GM18520 (cell line): Measurements from ENCODE around the gene RBM27.
"Not testable (repeated sequence)": the region's sequence is repeated elsewhere in the genome, so short reads cannot be mapped to it uniquely, and the experiment has no call there.

Source experiments
- ATAC-seq: cut with Tn5 transposase; IDR thresholded peaks from one replicate; pipeline ENCODE4 v1.9.1; 2021; ENCODE audit not compliant: unreplicated experiment

The RBM27 gene

DNA sequence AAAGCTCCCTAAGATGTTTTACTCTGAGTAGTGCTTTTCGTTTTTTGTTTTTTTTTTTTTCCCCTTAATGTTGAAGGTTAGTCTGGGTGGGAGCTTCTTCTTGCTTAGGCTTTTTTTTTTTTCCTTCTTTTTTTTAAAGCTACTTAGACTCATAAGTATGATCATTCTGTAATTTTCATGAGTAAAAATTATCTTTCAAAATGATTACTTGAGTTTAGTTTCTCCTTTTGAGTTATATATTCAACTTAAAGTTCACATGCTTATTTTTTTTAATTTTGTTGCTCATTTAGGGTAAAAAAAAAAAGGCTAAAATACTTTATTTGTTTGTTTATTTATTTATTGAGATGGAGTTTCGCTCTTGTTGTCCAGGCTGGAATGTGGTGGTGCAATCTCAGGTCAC is 2.9 kb downstream of the RBM27 start:
- no peak for ATAC-seq

DNA sequence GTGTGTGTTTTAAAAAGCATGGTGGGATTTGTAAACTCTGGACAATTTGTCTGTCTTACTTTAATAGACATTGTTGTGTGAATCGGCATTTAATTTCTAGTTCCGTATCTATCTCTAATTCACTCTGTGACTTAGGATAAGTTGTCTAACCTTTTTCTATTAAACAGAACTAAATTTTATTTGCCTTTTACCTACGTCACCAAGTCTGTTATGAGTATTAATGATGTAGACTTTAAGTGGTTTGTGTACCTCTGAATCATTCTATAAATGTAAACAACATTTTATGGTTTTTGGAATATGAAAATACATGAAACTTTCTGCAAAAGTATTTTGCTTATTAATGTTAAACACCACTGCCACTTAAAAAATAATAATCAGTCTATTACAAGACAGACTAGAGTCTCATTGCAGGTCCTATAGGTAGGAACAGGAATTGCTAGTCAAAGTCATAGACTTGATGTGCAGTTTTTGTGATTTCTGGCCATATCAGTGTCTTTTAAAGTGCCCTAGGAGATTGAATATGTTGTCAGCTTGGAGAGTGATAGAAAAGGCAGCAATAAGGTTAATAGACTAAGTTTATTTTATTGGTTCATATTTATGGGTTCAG is 5.6 kb downstream of the RBM27 start:
- ATAC-seq = no peak

DNA sequence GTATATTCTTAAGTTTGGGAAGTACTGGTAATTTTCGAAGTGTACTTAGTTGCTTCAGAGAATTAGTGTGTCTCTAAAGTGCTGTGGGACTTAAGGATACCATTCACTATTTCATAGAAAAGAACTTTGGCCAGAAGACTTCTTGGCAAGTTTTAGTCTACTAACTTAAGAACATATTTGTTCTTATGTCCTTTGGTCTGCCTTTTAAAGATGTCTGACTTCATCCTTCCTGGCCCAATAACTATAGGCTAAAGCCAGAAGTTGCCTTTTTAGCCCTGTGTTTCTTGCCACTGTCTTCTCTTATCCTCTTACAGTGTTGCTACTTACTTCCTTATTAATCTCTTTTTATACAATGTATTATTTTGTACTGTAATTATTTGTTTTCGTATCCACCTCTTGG is 6.3 kb downstream of the RBM27 start:
- no peak for ATAC-seq

DNA sequence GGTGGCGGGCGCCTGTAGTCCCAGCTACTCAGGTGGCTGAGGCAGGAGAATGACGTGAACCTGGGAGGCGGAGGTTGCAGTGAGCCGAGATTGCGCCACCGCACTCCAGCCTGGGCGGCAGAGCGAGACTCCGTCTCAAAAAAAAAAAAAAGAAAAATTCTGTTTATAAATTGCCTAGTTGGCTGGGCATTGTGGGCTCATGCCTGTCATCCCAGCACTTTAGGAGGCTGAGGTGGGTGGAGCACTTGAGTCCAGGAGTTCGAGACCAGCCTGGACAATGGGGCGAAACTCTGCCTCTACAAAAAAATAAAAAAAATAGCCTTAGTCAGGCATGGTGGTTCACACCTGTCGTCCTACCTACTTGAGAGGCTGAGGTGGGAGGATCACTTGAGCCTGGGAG is 7.4 kb downstream of the RBM27 start:
- not testable (repeated sequence) for ATAC-seq

DNA sequence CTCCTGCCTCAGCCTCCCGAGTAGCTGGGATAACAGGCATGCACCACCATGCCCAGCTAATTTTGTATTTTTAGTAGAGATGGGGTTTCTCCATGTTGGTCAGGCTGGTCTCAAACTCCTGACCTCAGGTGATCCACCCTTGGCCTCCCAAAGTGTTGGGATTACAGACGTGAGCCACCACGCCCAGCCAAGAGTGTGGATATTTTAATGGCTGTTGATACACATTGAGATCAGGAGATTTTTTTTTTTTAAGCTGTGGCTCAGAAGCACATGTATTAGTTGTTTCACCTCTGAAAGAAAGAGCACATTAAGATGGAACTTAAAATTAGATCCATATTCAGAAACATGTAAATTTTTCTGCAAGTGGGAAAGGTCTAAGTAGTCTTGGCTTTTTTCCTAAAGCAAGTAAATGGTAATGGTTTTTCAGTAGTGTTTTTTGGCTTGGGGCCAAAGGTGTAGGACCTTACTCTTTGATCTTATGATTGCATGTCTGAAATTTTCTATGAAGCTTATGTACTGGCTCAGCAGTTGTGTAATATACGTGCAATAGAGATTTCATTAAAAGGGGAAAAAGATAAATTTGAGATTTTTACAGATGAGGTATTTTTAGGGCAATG is 9.9 kb downstream of the RBM27 start:
- no peak for ATAC-seq

DNA sequence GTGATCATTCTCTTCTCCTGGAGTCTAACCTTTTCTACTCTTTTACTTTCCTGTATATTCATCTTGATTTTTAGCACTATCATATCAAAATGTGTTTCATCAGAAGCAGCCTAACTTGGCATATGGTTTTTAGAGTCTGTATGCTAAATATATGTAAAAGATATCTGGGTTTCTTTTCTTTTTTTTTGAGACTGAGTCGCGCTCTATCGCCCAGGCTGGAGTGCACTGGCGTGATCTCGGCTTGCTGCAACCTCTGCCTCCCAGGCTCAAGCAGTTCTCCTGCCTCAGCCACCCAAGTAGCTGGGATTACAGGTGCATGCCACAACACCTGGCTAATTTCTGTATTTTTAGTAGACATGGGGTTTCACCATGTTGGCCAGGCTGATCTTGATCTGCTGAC is 11.5 kb downstream of the RBM27 start:
- ATAC-seq = not testable (repeated sequence)

DNA sequence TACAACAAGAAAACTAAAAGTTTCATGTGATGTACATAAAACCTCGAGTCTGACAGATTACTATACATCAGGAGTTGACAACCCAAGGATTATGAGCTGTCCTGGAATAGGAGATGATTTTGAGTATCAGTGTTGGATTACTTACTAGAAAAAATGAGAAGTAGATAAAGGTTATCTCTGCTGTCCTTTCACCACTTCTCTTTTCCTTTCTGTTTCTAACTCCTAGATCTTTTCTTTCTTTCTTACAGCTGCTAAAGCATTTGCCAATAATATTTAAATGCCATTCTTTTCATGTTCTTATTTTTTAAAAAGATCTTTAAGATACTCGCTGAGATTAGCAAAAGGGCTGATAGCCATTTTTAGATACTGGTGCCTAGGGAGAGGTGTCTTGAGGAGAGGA is 14.8 kb downstream of the RBM27 start:
- no peak for ATAC-seq

DNA sequence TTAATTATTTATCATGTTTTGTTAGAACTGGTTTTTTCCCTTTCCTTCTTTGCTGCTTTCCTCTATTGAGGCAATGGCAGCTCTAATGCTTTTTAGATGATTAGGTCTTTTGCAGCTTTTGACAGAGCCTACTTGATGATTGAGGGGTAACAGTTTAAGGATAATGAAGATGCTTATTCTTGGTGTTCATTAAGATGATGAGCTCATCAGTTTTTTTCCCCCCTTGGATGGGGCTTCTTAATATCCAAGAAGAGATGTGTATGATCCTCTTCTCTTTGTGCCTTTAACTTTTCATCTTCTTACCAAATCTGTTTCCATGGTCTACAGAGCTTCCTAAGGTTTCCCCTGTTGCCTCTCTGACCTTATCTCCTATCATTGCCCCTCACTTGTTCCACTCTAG is 15.8 kb downstream of the RBM27 start:
- ATAC-seq = no peak

DNA sequence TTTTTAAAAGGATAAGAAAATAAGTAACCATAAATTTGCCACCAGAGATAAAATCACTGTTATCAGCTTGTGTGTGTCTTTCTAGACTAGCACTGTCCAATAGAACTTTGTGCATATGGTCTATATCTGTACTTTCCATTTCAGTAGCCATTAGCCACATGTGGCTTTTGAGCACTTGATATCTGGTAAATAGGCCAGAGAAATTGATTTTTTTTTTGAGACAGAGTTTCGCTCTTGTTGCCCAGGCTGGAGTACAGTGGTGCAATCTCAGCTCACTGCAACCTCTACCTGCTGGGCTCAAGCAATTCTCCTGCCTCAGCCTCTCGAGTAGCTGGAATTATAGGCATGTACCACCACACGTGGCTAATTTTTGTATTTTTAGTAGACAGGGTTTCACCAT is 17.8 kb downstream of the RBM27 start:
- no peak for ATAC-seq

DNA sequence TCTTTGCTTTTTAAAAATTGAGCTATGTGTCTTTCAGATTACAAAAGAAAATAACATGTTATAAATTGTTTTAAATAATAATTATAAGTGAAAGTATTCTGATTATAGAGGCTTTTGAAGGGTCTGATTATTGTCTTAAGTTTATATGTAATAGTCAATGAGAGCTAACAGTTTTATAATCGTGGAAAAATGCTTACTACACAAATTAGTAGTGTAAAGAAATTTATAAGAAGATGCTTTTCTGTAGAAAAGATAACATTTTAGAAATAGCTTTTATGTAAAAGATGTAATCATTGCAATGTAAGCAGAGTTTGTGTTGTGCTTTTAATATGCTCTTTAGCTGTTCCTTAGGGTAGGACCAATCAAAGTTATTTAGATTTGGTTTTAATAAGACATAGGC is 18.6 kb downstream of the RBM27 start:
- no peak for ATAC-seq

DNA sequence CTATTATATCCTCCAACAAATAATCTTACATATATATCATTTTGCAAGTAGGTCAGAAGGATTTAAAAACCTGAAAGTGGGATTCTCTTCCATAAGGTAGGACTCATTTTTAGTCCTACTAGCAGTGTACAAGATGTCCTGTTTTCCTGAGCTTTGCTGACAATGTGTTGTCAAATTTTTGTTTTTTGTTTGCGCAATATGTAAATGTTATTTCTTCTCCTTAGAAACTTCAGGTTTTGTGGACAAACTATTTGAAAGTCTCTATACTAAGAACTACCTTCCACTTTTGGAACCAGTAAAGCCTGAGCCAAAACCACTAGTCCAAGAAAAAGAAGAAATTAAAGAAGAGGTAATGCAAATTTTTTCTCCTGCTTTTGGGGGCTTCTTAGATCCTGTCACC is 19.8 kb downstream of the RBM27 start:
- ATAC-seq = no peak

DNA sequence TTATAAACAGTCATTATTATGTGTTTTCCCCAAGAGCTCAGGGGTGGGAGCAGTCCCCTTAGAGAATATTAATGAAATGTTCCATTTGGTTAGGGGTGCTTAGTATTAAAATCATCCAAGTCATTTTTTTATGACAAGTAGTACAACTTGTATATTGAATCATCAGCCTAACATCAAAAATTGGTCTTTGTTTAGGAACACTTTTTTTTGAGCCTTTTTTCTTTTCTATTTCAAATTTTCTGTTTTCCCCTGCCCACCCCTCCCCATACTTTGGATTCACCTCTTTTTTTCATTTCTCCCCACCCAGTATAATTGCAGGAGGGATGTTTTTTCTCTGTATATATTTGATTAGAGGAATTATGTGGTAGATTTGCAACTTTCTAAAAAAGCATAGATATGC is 25.8 kb downstream of the RBM27 start:
- no peak for ATAC-seq

DNA sequence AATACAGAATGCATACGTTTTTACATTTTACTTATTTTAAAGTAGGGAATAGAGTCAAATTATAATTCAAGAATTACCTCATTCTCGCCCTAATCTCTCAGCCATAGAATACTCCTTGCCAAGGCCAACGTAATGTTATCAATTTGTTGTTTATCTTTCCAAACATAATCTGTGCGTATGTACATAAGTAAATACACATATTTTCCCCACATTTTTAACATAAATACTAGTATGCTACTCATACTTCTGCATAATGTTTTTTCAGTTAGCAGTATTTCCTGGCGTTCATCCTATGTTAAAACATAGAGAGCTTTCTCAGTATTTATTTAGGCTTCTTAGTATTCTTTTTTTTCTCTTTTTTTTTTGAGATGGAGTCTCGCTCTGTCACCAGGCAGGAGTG is 28.8 kb downstream of the RBM27 start:
- ATAC-seq = no peak

DNA sequence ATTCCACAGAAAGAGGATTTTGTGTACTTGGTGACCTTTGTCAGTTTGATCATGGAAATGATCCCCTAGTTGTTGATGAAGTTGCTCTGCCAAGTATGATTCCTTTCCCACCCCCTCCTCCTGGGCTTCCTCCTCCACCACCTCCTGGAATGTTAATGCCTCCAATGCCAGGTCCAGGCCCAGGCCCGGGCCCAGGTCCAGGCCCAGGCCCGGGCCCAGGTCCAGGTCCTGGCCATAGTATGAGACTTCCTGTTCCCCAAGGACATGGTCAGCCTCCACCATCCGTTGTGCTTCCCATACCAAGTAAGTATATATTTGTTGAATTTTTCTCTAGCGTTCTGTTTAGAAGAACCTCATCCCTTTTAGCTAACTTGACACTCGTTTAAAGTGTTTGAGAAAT is 30.0 kb downstream of the RBM27 start:
- ATAC-seq = no peak

DNA sequence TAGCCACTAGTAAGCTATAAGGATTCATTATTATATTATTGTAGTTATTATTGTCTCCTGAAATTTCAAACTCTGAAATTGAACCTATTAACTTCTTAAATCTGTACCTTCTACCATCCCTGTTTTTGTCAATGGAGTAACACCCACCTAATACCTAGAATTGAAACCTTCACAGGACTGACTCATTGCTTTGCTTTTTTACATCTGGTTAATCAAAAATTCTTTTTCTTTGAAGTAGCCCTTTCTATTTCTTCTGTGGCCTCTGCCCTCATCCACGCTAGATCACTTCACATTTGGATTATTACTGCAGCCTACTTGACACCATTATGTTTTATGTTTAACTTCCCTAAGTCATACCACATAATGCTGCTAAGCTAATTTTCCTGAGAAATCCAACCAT is 35.6 kb downstream of the RBM27 start:
- peak; percentile 91 for ATAC-seq

DNA sequence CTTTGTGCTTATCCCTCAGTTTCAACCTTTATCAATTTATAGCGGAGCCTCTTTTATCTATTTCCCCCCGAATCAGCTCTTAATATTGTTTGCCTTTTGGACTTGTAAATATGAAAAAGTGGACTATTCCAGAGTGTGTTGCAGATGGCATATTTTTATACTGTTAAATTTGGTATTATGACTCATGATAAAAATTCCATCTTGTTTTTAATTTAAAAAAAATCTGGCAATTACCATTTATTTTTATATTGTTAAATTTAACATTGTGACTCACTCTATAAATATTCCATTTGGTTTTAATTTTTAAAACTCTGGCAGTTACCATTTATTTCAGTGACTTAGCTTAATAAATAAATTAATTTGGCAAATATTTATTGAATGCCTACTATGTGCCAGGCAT is 37.5 kb downstream of the RBM27 start:
- no peak for ATAC-seq

DNA sequence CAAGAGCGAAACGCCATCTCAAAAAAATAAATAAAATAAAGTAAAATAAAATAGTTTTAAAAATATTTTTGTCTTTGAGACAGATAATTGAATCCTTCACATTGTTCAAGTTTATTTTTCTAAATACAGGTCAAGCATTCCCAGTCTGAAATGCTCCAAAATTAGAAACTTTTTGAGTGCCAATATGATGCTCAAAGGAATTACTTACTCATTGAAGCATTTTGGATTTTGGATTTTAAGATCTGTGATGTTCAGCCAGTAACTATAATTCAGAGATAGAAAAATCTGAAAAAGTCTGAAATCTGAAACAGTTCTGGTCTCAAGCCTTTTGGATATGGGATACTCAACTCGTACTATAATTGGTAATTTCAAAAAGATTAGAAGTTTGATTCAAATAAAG is 39.8 kb downstream of the RBM27 start:
- no peak for ATAC-seq

DNA sequence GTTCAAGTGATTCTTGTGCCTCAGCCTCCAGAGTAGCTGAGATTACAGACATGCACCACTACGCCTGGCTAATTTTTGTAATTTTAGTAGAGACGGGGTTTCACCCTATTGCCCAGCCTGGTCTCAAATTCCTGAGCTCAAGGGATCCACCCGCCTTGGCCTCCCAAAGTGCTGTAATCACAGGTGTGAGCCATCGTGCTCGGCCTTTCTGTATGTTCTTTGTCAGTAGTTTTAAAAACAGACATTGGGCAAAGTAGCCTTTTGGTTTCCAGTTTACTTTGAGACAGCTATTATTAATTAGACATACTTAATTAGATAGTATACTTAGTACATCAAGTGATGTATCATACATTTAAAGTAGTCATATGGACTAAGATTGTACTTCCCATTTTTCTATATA is 45.2 kb downstream of the RBM27 start:
- ATAC-seq = no peak

DNA sequence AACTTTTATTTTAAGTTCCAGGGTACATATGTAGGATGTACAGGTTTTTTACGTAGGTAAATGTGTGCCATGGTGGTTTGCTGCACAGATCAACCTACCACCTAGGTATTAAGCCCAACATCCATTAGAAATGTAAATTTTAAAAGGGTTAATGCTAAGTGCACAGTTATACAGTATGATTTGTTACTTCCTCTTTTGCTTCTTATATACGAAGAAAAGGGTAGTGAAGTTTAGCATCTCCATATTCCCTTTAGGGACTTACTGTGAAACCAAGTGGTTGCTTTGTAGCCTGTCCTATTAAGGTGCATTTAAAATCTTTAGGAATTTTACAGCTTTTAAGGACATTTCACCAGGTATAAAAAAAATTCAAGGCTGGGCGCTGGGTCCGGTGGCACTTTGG is 46.4 kb downstream of the RBM27 start:
- no peak for ATAC-seq
